SK-N-SH (cell line): ENCODE data around the gene GSTM2.

ENCODE experiments used
- EP300 ChIP-seq, 2 experiments: IDR thresholded peaks; 2 replicates each; pipeline versions ENCODE4 v1.4.0 to v1.6.1; 2012; ENCODE audit warnings: borderline replicate concordance in 1 of 2, low read depth in 1 of 2, low read length in 1 of 2
- EZH2phosphoT487 ChIP-seq: fragments of 200-600 bp; sonication (generic); IDR thresholded peaks from 2 replicates; pipeline ENCODE4 v1.6.1; 2017; ENCODE audit warnings: low read depth, mixed run types, mild to moderate bottlenecking, antibody characterized with exemption, moderate library complexity, borderline replicate concordance
- GABPA ChIP-seq: IDR thresholded peaks from 2 replicates; pipeline ENCODE4 v1.4.0; 2012; ENCODE audit warnings: low read depth, mild to moderate bottlenecking
- MEF2A ChIP-seq: IDR thresholded peaks from 2 replicates; pipeline ENCODE4 v1.4.0; 2012; ENCODE audit warnings: low read depth, borderline replicate concordance
- MXI1 ChIP-seq: IDR thresholded peaks from 2 replicates; pipeline ENCODE4 v1.6.1; 2012; ENCODE audit warnings: mild to moderate bottlenecking, low read depth, low read length, improper control_type of control experiment
- POLR2AphosphoS5 ChIP-seq: IDR thresholded peaks from 2 replicates; pipeline ENCODE4 v1.6.1; 2012; ENCODE audit warnings: low read depth, low read length
- RCOR1 ChIP-seq: fragments of 150-350 bp; IDR thresholded peaks from 2 replicates; pipeline ENCODE4 v1.6.1; 2017; ENCODE audit warnings: antibody characterized with exemption, low read length
- RXRA ChIP-seq: IDR thresholded peaks from 2 replicates; pipeline ENCODE4 v1.4.0; 2012; ENCODE audit warnings: low read depth, mild to moderate bottlenecking, borderline replicate concordance
- SIN3A ChIP-seq: IDR thresholded peaks from 2 replicates; pipeline ENCODE4 v1.6.1; 2012; ENCODE audit warnings: low read depth, mild to moderate bottlenecking, low read length, moderate library complexity, borderline replicate concordance
- TF ChIP-seq, protein P1 (sequence below): fragments of 200-600 bp; sonication (generic); IDR thresholded peaks from 2 replicates; pipeline ENCODE4 v1.6.1; 2017; ENCODE audit warnings: antibody characterized with exemption, mild to moderate bottlenecking, moderate library complexity
- TF ChIP-seq, protein P2 (sequence below): IDR thresholded peaks from 2 replicates; pipeline ENCODE4 v1.6.1; 2012; ENCODE audit warnings: mild to moderate bottlenecking, low read depth, low read length, moderate library complexity
- TF ChIP-seq, protein P3 (sequence below): IDR thresholded peaks from 2 replicates; pipeline ENCODE4 v1.4.0; 2012; ENCODE audit warnings: low read depth, borderline replicate concordance

DNA sequence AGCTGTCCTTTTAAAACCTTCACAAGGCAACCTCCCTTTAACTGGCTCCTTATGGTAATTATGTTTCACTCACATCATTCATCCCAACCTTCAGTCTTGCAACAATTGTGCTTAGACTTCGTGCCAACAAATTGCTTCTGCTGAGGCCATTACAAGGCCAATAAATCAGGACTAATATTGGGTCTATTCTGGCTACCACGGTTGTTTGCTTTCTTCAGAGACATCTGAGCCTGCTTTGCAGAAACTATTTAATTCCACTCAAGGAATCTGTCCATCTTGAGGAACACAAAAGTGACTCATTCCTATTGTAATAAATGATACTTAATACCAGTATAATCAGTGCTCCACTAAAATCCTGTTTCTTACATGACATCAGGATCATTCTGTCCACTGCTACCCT, 14.6 kb upstream of the GSTM2 start:
- TF ChIP-seq, protein P1, sequence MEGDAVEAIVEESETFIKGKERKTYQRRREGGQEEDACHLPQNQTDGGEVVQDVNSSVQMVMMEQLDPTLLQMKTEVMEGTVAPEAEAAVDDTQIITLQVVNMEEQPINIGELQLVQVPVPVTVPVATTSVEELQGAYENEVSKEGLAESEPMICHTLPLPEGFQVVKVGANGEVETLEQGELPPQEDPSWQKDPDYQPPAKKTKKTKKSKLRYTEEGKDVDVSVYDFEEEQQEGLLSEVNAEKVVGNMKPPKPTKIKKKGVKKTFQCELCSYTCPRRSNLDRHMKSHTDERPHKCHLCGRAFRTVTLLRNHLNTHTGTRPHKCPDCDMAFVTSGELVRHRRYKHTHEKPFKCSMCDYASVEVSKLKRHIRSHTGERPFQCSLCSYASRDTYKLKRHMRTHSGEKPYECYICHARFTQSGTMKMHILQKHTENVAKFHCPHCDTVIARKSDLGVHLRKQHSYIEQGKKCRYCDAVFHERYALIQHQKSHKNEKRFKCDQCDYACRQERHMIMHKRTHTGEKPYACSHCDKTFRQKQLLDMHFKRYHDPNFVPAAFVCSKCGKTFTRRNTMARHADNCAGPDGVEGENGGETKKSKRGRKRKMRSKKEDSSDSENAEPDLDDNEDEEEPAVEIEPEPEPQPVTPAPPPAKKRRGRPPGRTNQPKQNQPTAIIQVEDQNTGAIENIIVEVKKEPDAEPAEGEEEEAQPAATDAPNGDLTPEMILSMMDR, result no peak
- TF ChIP-seq MEF2A (no peak), MXI1 (no peak), POLR2AphosphoS5 (no peak), GABPA (no peak), RCOR1 (no peak), RXRA (no peak), EP300 (IDR thresholded peaks at IDR 0.05; ENCODE audit: borderline replicate concordance in 1 of 2, low read depth in 1 of 2, low read length in 1 of 2) (no peak), SIN3A (no peak), EZH2phosphoT487 (no peak)
- TF ChIP-seq, protein P2, sequence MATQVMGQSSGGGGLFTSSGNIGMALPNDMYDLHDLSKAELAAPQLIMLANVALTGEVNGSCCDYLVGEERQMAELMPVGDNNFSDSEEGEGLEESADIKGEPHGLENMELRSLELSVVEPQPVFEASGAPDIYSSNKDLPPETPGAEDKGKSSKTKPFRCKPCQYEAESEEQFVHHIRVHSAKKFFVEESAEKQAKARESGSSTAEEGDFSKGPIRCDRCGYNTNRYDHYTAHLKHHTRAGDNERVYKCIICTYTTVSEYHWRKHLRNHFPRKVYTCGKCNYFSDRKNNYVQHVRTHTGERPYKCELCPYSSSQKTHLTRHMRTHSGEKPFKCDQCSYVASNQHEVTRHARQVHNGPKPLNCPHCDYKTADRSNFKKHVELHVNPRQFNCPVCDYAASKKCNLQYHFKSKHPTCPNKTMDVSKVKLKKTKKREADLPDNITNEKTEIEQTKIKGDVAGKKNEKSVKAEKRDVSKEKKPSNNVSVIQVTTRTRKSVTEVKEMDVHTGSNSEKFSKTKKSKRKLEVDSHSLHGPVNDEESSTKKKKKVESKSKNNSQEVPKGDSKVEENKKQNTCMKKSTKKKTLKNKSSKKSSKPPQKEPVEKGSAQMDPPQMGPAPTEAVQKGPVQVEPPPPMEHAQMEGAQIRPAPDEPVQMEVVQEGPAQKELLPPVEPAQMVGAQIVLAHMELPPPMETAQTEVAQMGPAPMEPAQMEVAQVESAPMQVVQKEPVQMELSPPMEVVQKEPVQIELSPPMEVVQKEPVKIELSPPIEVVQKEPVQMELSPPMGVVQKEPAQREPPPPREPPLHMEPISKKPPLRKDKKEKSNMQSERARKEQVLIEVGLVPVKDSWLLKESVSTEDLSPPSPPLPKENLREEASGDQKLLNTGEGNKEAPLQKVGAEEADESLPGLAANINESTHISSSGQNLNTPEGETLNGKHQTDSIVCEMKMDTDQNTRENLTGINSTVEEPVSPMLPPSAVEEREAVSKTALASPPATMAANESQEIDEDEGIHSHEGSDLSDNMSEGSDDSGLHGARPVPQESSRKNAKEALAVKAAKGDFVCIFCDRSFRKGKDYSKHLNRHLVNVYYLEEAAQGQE, result no peak
- TF ChIP-seq, protein P3, sequence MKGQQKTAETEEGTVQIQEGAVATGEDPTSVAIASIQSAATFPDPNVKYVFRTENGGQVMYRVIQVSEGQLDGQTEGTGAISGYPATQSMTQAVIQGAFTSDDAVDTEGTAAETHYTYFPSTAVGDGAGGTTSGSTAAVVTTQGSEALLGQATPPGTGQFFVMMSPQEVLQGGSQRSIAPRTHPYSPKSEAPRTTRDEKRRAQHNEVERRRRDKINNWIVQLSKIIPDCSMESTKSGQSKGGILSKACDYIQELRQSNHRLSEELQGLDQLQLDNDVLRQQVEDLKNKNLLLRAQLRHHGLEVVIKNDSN, result no peak
